Measurements from ENCODE around the gene PANK4. TPM values are rescaled to one million over a fixed set of nuclear protein-coding genes. Genes with fewer than 3 reads are reported as not detected.

PANK4 gene
- total RNA-seq, 4 donors from 2014 or later = 29.3 to 39.9 (median 38.0) TPM

- H3K27me3 ChIP-seq = no peaks in the 10 kb centered on the region
- no peak overlapping the region for H3K4me3 ChIP-seq (replicated peaks in 1 of 3)
- WGBS, 2 donors = 72 to 73% methylated on average over 26 to 28 of the region's 33 CpGs
- no peak overlapping the region for H3K27ac ChIP-seq
- peaks cover 0 to under 1% of the 10 kb centered on the region in 2 donors for H3K4me1 ChIP-seq
- H3K36me3 ChIP-seq = no peaks in the 10 kb centered on the region
- DNase-seq = no peak
- no peaks in the 10 kb centered on the region for H3K9me3 ChIP-seq
- intact Hi-C loops (cut with DNase I) = no loop called here
- TF ChIP-seq, protein P1, sequence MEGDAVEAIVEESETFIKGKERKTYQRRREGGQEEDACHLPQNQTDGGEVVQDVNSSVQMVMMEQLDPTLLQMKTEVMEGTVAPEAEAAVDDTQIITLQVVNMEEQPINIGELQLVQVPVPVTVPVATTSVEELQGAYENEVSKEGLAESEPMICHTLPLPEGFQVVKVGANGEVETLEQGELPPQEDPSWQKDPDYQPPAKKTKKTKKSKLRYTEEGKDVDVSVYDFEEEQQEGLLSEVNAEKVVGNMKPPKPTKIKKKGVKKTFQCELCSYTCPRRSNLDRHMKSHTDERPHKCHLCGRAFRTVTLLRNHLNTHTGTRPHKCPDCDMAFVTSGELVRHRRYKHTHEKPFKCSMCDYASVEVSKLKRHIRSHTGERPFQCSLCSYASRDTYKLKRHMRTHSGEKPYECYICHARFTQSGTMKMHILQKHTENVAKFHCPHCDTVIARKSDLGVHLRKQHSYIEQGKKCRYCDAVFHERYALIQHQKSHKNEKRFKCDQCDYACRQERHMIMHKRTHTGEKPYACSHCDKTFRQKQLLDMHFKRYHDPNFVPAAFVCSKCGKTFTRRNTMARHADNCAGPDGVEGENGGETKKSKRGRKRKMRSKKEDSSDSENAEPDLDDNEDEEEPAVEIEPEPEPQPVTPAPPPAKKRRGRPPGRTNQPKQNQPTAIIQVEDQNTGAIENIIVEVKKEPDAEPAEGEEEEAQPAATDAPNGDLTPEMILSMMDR (IDR thresholded peaks at IDR 0.05) = no peak
- TF ChIP-seq POLR2A (IDR thresholded peaks at IDR 0.05) = no peak
These were observed 60.8 kb downstream of the PANK4 start for GRCh38 chr1:2465371-2466269.

DNA sequence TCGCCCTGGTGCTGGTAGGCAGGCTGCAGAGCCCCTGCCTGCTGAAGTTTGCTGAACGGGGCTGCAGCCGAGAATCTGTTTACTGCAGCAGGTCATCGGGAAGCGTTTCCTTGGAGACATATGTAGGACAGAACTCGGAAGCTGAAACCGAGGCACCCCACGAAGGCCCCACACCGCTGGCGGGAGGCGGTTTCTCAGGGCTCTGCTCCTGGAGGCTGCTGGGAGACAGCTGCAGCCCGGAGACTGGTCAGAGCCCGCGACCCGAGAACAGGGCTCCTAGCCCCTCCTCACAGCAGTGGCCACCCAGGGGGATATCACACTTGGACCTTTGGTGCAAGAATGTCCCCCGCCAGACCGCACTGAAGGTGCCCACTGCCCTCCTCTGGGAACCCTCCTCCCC, 63.0 kb downstream of the PANK4 start:
- DNase-seq = no peak
- 30 to 36% methylated on average over 3 to 7 of the region's 17 CpGs for WGBS, 2 donors
- Histone ChIP-seq H3K36me3 (no peaks in the 10 kb centered on the region), H3K9me3 (no peaks in the 10 kb centered on the region), H3K4me3 (replicated peaks in 1 of 3) (no peak overlapping the region), H3K27me3 (no peaks in the 10 kb centered on the region), H3K4me1 (peaks cover 6 to 10% of the 10 kb centered on the region in 2 donors), H3K27ac (no peak overlapping the region)
- TF ChIP-seq POLR2A (IDR thresholded peaks at IDR 0.05) = no peak
- TF ChIP-seq, protein P1 (IDR thresholded peaks at IDR 0.05) = no peak
- intact Hi-C loops (cut with DNase I) = no loop called here

- Histone ChIP-seq H3K27ac (no peak overlapping the region), H3K9me3 (no peaks in the 10 kb centered on the region), H3K36me3 (no peaks in the 10 kb centered on the region), H3K4me1 (peaks cover 6 to 10% of the 10 kb centered on the region in 2 donors), H3K27me3 (no peaks in the 10 kb centered on the region), H3K4me3 (replicated peaks in 1 of 3) (no peak overlapping the region)
- no peak for TF ChIP-seq POLR2A (IDR thresholded peaks at IDR 0.05)
- TF ChIP-seq, protein P1 (IDR thresholded peaks at IDR 0.05) = no peak
- DNase-seq = no peak
- intact Hi-C loops (cut with DNase I) = no loop called here
- WGBS, 2 donors = 47 to 68% methylated on average over 10 to 12 of the region's 15 CpGs
These were observed 63.6 kb downstream of the PANK4 start for GRCh38 chr1:2462819-2463218.

DNA sequence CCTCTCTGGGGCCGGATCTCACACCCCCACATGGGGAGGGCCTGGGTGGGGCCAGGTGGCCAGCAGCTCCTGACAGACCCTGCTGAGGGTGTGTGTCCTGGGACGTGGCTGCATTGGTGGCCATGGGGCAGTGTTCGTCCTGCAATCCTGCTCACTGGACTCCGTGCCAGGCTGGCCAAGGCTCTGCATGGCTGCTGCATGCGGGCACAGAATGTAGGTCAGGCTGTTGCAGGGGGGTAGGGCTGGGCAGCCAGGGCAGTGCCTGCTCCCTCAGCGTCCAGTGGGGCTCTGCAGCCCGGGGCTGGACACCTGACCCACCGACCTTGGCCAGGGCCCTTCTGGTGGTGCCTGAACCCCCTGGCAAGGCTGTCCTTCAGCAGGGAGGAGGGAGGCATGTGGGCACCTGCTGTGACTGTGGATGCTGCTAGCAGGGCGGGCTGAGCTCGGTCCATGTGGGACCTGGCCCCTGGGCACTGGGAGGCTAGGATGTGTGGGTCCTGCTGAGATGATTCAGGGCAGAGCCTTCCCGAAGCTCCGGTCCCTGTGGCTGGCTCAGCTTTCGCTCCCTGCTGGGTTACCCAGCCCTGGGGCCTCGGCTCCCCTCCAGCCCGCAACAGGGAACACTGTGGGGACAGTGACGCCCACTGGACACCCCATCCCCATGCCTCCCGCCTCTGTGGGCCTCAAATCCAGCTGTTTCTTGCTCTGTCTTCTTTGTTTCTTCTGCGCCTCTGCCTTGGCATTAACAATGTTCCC, 65.2 kb downstream of the PANK4 start:
- intact Hi-C loops (cut with DNase I) = no loop called here
- no peak overlapping the region for H3K4me3 ChIP-seq (replicated peaks in 1 of 3)
- H3K4me1 ChIP-seq = peaks cover 6 to 10% of the 10 kb centered on the region in 2 donors
- no peaks in the 10 kb centered on the region for H3K9me3 ChIP-seq
- no peak for DNase-seq
- H3K27me3 ChIP-seq = no peaks in the 10 kb centered on the region
- 77 to 80% methylated on average over 7 to 11 of the region's 18 CpGs for WGBS, 2 donors
- no peak overlapping the region for H3K27ac ChIP-seq
- no peaks in the 10 kb centered on the region for H3K36me3 ChIP-seq
- TF ChIP-seq, protein P1 (IDR thresholded peaks at IDR 0.05) = no peak
- TF ChIP-seq POLR2A (IDR thresholded peaks at IDR 0.05) = no peak

Data from thyroid gland (tissue), 4 donors.